SK-N-SH (cell line): Measurements from ENCODE around the gene AIF1. TPM values are rescaled to one million over a fixed set of nuclear protein-coding genes. Genes with fewer than 3 reads are reported as not detected.

ENCODE experiments used
- CTCF ChIA-PET: fragments of 300-600, 350-600 bp; formaldehyde crosslinking; extraction: SDS; loops from one replicate; lab custom pipeline; 2021; lab: Yijun Ruan, JAX
- POLR2A ChIA-PET: fragments of 350-600 bp; sonication (Branson Sonifier 250); formaldehyde crosslinking; extraction: SDS; loops from one replicate; lab custom pipeline; 2020; ENCODE audit warnings: antibody characterized with exemption, inconsistent platforms; lab: Yijun Ruan, JAX
- DNase-seq: peaks from one replicate; pipeline ENCODE4 v3.0.0; 2012
- H2AFZ ChIP-seq: fragments of 200-600 bp; sonication (generic); 2 replicates; pipeline ENCODE4 v1.8.1; 2016; ENCODE audit warnings: antibody characterized with exemption, mild to moderate bottlenecking, low read depth
- H3F3A ChIP-seq: fragments of 200-600 bp; sonication (generic); replicated peaks from 2 replicates; pipeline ENCODE3; 2016; ENCODE audit warnings: antibody characterized with exemption, mild to moderate bottlenecking; ENCODE audit not compliant: insufficient read depth
- H3K27ac ChIP-seq, 2 experiments: fragments of 200-500 bp in 1 of 2; fragments of 200-600 bp in 1 of 2; sonication (Bioruptor generic) in 1 of 2; sonication (generic), shearing (Covaris generic) in 1 of 2; 2 replicates each; pipeline versions ENCODE4 v1.5.1 to v1.6.1; 2014 to 2016; ENCODE audit warnings: low read depth in 2 of 2, inconsistent platforms in 1 of 2, low read length in 1 of 2, mild to moderate bottlenecking in 1 of 2, mixed read lengths in 1 of 2
- H3K27me3 ChIP-seq: fragments of 200-600 bp; sonication (generic), shearing (Covaris generic); 2 replicates; pipeline ENCODE4 v1.6.1; 2016; ENCODE audit warnings: mixed run types; ENCODE audit not compliant: insufficient read depth
- H3K36me3 ChIP-seq, 2 experiments: fragments of 200-500 bp in 1 of 2; fragments of 200-600 bp in 1 of 2; sonication (Bioruptor generic) in 1 of 2; sonication (generic) in 1 of 2; replicated peaks in 1 of 2; 2 replicates each; pipeline versions ENCODE3 to v1.5.1; 2014 to 2016; ENCODE audit warnings: low read length in 1 of 2, mild to moderate bottlenecking in 1 of 2; ENCODE audit not compliant: insufficient read depth in 2 of 2, control insufficient read depth in 1 of 2
- H3K4me1 ChIP-seq, 2 experiments: fragments of 200-500 bp in 1 of 2; fragments of 200-600 bp in 1 of 2; sonication (Bioruptor generic) in 1 of 2; sonication (generic), shearing (Covaris generic) in 1 of 2; 2 replicates each; pipeline versions ENCODE4 v1.5.1 to v1.6.1; 2014 to 2016; ENCODE audit warnings: low read depth in 1 of 2, low read length in 1 of 2, mixed run types in 1 of 2; ENCODE audit not compliant: insufficient read depth in 2 of 2, control insufficient read depth in 1 of 2
- H3K4me2 ChIP-seq: fragments of 200-600 bp; sonication (generic), shearing (Covaris generic); 2 replicates; pipeline ENCODE4 v1.6.1; 2017; ENCODE audit warnings: mixed run types
- H3K4me3 ChIP-seq, 2 experiments: fragments of 200-500 bp in 1 of 2; fragments of 200-600 bp in 1 of 2; sonication (Bioruptor generic) in 1 of 2; sonication (generic), shearing (Covaris generic) in 1 of 2; 2 replicates each; pipeline versions ENCODE4 v1.5.1 to v1.8.1; 2014 to 2016; ENCODE audit warnings: low read depth in 2 of 2, inconsistent platforms in 1 of 2, low read length in 1 of 2, mild to moderate bottlenecking in 1 of 2, mixed read lengths in 1 of 2, moderate library complexity in 1 of 2
- H3K79me2 ChIP-seq: fragments of 200-600 bp; sonication (generic); 2 replicates; pipeline ENCODE4 v1.8.1; 2017; ENCODE audit warnings: mild to moderate bottlenecking; ENCODE audit not compliant: insufficient read depth
- H3K9ac ChIP-seq: fragments of 200-600 bp; sonication (generic); 2 replicates; pipeline ENCODE4 v1.6.1; 2017; ENCODE audit warnings: mixed run types
- H3K9me2 ChIP-seq: fragments of 200-600 bp; sonication (generic); 2 replicates; pipeline ENCODE4 v1.6.1; 2017; ENCODE audit warnings: mixed run types
- H3K9me3 ChIP-seq: fragments of 200-600 bp; sonication (generic); 2 replicates; pipeline ENCODE4 v1.6.1; 2017; ENCODE audit warnings: mixed run types, mild to moderate bottlenecking, moderate library complexity
- H4K20me1 ChIP-seq: fragments of 200-600 bp; sonication (generic); 2 replicates; pipeline ENCODE4 v1.6.1; 2017; ENCODE audit warnings: mild to moderate bottlenecking, mixed run types; ENCODE audit not compliant: insufficient read depth
- CHD2 ChIP-seq: fragments of 150-350 bp; IDR thresholded peaks from 2 replicates; pipeline ENCODE4 v1.6.1; 2018; ENCODE audit warnings: low read length; ENCODE audit not compliant: partially characterized antibody
- EP300 ChIP-seq, 2 experiments: IDR thresholded peaks; 2 replicates each; pipeline versions ENCODE4 v1.4.0 to v1.6.1; 2012; ENCODE audit warnings: borderline replicate concordance in 1 of 2, low read depth in 1 of 2, low read length in 1 of 2
- FOSL2 ChIP-seq: IDR thresholded peaks from 2 replicates; pipeline ENCODE4 v1.4.0; 2012; ENCODE audit warnings: low read depth, mild to moderate bottlenecking, moderate library complexity, borderline replicate concordance
- FOXJ3 ChIP-seq: sonication (generic); formaldehyde crosslinking; IDR thresholded peaks from 2 replicates; pipeline ENCODE4 v1.5.1; 2020; ENCODE audit warnings: mild to moderate bottlenecking, missing genetic modification reagents
- GATA2 ChIP-seq: sonication (generic); formaldehyde crosslinking; IDR thresholded peaks from 2 replicates; pipeline ENCODE4 v1.5.0; 2020; ENCODE audit warnings: mild to moderate bottlenecking, missing genetic modification reagents
- IRF3 ChIP-seq: fragments of 150-350 bp; IDR thresholded peaks from 2 replicates; pipeline ENCODE4 v1.6.1; 2016; ENCODE audit warnings: mild to moderate bottlenecking, low read depth, low read length
- JUND ChIP-seq: IDR thresholded peaks from 2 replicates; pipeline ENCODE4 v1.4.0; 2012
- MAX ChIP-seq: IDR thresholded peaks from 2 replicates; pipeline ENCODE4 v1.4.0; 2012; ENCODE audit warnings: low read depth
- MEF2A ChIP-seq: IDR thresholded peaks from 2 replicates; pipeline ENCODE4 v1.4.0; 2012; ENCODE audit warnings: low read depth, borderline replicate concordance
- MXI1 ChIP-seq: IDR thresholded peaks from 2 replicates; pipeline ENCODE4 v1.6.1; 2012; ENCODE audit warnings: mild to moderate bottlenecking, low read depth, low read length, improper control_type of control experiment
- PBX3 ChIP-seq: IDR thresholded peaks from 2 replicates; pipeline ENCODE4; 2012
- POLR2AphosphoS5 ChIP-seq: IDR thresholded peaks from 2 replicates; pipeline ENCODE4 v1.6.1; 2012; ENCODE audit warnings: low read depth, low read length
- RCOR1 ChIP-seq: fragments of 150-350 bp; IDR thresholded peaks from 2 replicates; pipeline ENCODE4 v1.6.1; 2017; ENCODE audit warnings: antibody characterized with exemption, low read length
- RFX5 ChIP-seq: IDR thresholded peaks from 2 replicates; pipeline ENCODE4 v1.6.1; 2012; ENCODE audit warnings: mild to moderate bottlenecking, improper control_type of control experiment, low read length
- TAF1 ChIP-seq: IDR thresholded peaks from 2 replicates; pipeline ENCODE4 v1.6.1; 2012; ENCODE audit warnings: low read depth, mild to moderate bottlenecking, low read length, moderate library complexity, borderline replicate concordance
- YY1 ChIP-seq: IDR thresholded peaks from 2 replicates; pipeline ENCODE4 v1.4.0; 2012; ENCODE audit warnings: low read depth, mild to moderate bottlenecking
- WGBS: methylation state at CpG from one replicate; pipeline ENCODE4 v1.1.6; 2017; ENCODE audit warnings: low lambda C conversion rate; 5-methylcytosine and 5-hydroxymethylcytosine counted together
- polyA plus RNA-seq, 3 experiments: library from polyadenylated mRNA; depleted of rRNA; stranded (reverse); fragments of >200 nt; gene quantifications; 2 replicates each; pipeline ENCODE4 v1.2.3, GENCODE V29; 2012

AIF1 gene
- polyA plus RNA-seq, 1 of the 3 experiments (the other 2 are of a cell fraction) = not detected

- H3K9me2 ChIP-seq = no peaks in the 10 kb centered on the region
- WGBS = 3% methylated on average over 4 of the region's 4 CpGs
- H3K4me1 ChIP-seq = peaks cover 10 to 11% of the 10 kb centered on the region in 2 experiments
- H3K27me3 ChIP-seq = no peaks in the 10 kb centered on the region
- peaks cover 60% of the 10 kb centered on the region for H3K79me2 ChIP-seq
- H2AFZ ChIP-seq = no peak overlapping the region
- peaks cover 45 to 55% of the 10 kb centered on the region in 2 experiments for H3K36me3 ChIP-seq
- CTCF ChIA-PET = interaction anchor here (0.9 to 2.1 kb wide), 7 partner anchors 9 to 76 kb away, joined by 3 to 11 read pairs (median 4); partner anchors contain the start of gene ATP6V1G2
- H3K9ac ChIP-seq = peak overlapping the region; percentile 99
- H3K4me2 ChIP-seq = peak overlapping the region; percentile 97
- peaks cover 16% of the 10 kb centered on the region for H3F3A ChIP-seq
- H3K9me3 ChIP-seq = no peaks in the 10 kb centered on the region
- H3K27ac ChIP-seq = peak overlapping the region; percentile 96 to 99; a peak in 3 of 4 replicates
- POLR2A ChIA-PET = interaction anchor here (1.0 to 4.0 kb wide), 5 partner anchors 18 to 1350 kb away, joined by 3 to 18 read pairs (median 6); partner anchors contain the start of genes BAG6, DDX39B and HSPA1B
- TF ChIP-seq FOXJ3 = no peak
- TF ChIP-seq TAF1 = no peak
- no peak for TF ChIP-seq MXI1
- TF ChIP-seq CHD2 = no peak
- no peak for TF ChIP-seq RFX5
- TF ChIP-seq RCOR1 = no peak
- no peak for TF ChIP-seq POLR2AphosphoS5
- TF ChIP-seq FOSL2 = no peak
- TF ChIP-seq GATA2 = no peak
- TF ChIP-seq MAX = no peak
- peak overlapping the region; percentile 87 to 98 for H3K4me3 ChIP-seq
- peaks cover 28% of the 10 kb centered on the region for H4K20me1 ChIP-seq
- DNase-seq = peak; percentile 33
These were observed 7.0 kb downstream of the AIF1 start for GRCh38 chr6:31621991-31622390.

GRCh38 chr6:31622684-31623091 is 7.7 kb downstream of the AIF1 start:
- H3K9me2 ChIP-seq = no peaks in the 10 kb centered on the region
- H4K20me1 ChIP-seq = peaks cover 28% of the 10 kb centered on the region
- H3K9ac ChIP-seq = peak overlapping the region; percentile 99; the same call in 1 of the 2 replicates
- peak; percentile 10 for DNase-seq
- POLR2A ChIA-PET = interaction anchor here (0.8 to 4.0 kb wide), 5 partner anchors 11 to 205 kb away, joined by 3 to 18 read pairs (median 6); partner anchors contain the start of genes BAG6, DDX39B and HSPA1B
- H3K4me2 ChIP-seq = peak overlapping the region; percentile 97
- TF ChIP-seq YY1 (no peak), FOXJ3 (no peak), MXI1 (no peak), MEF2A (no peak), EP300 (IDR thresholded peaks at IDR 0.05; ENCODE audit: borderline replicate concordance in 1 of 2, low read depth in 1 of 2, low read length in 1 of 2) (no peak), GATA2 (no peak), JUND (no peak), IRF3 (no peak), PBX3 (no peak)
- H3K79me2 ChIP-seq = peaks cover 65% of the 10 kb centered on the region
- H3K36me3 ChIP-seq = peaks cover 52 to 62% of the 10 kb centered on the region in 2 experiments
- CTCF ChIA-PET = interaction anchor here (0.9 to 2.1 kb wide), 7 partner anchors 14 to 425 kb away, joined by 3 to 11 read pairs (median 3); partner anchors contain the start of gene ATP6V1G2
- no peaks in the 10 kb centered on the region for H3K9me3 ChIP-seq
- peak overlapping the region; percentile 87 to 98; a peak in 3 of 4 replicates for H3K4me3 ChIP-seq
- H3K27me3 ChIP-seq = no peaks in the 10 kb centered on the region
- peaks cover 10 to 11% of the 10 kb centered on the region in 2 experiments for H3K4me1 ChIP-seq
- H3F3A ChIP-seq = peaks cover 16% of the 10 kb centered on the region
- H2AFZ ChIP-seq = no peak overlapping the region
- WGBS = 92% methylated on average over 10 of the region's 10 CpGs
- no peak overlapping the region for H3K27ac ChIP-seq
